Gastroesophageal sphincter (tissue), 4 donors: Measurements from ENCODE around the gene MAST3. TPM values are rescaled to one million over a fixed set of nuclear protein-coding genes. Genes with fewer than 3 reads are reported as not detected.
"Not testable (repeated sequence)": the region's sequence is repeated elsewhere in the genome, so short reads cannot be mapped to it uniquely, and the experiment has no call there.

Experiments used
- ATAC-seq: fragments of 150-250 bp; one replicate; pipeline ENCODE4 v1.9.1; 2016; ENCODE audit warnings: mild to moderate bottlenecking, moderate library complexity
- H3K27ac ChIP-seq, 4 donors: fragments of 200-600 bp; sonication (generic) in 3 of 4; 1 replicate in 3 of 4; 2 replicates in 1 of 4; pipeline ENCODE4 v1.5.1; 2016 to 2019
- H3K27me3 ChIP-seq: fragments of 200-600 bp; sonication (generic); one replicate; pipeline ENCODE4 v1.5.1; 2019
- H3K36me3 ChIP-seq, 2 donors: fragments of 200-600 bp; sonication (generic); one replicate each; pipeline ENCODE4 v1.5.1; 2019; ENCODE audit warnings: control low read depth in 1 of 2
- H3K4me1 ChIP-seq, 3 donors: fragments of 200-600 bp; sonication (generic); 1 replicate in 2 of 3; 2 replicates in 1 of 3; pipeline ENCODE4 v1.5.1; 2016 to 2019; ENCODE audit warnings: control low read depth in 2 of 3
- H3K4me3 ChIP-seq, 2 donors: fragments of 200-600 bp; sonication (generic); one replicate each; pipeline ENCODE4 v1.5.1; 2019; ENCODE audit warnings: mild to moderate bottlenecking in 1 of 2, moderate library complexity in 1 of 2
- H3K9me3 ChIP-seq, 3 donors: fragments of 200-600 bp; sonication (generic); one replicate each; pipeline ENCODE4 v1.5.1; 2017 to 2019; ENCODE audit warnings: control low read depth in 2 of 3
- EP300 ChIP-seq: sonication (generic); formaldehyde crosslinking; IDR thresholded peaks from one replicate; pipeline ENCODE4 v1.6.1; 2017; ENCODE audit warnings: antibody characterized with exemption, mild to moderate bottlenecking
- POLR2A ChIP-seq, 2 donors: fragments of 450-650 bp; IDR thresholded peaks; one replicate each; pipeline ENCODE4 v1.6.1; 2017; ENCODE audit warnings: antibody characterized with exemption in 2 of 2, mild to moderate bottlenecking in 2 of 2, moderate library complexity in 1 of 2
- POLR2AphosphoS5 ChIP-seq: sonication (generic); formaldehyde crosslinking; IDR thresholded peaks from one replicate; pipeline ENCODE4 v1.6.1; 2017; ENCODE audit warnings: antibody characterized with exemption
- whole genome bisulfite sequencing, 2 donors: methylation state at CpG; one replicate each; pipeline ENCODE4 v1.1.5; 2018; ENCODE audit warnings: low coverage in 1 of 2; 5-methylcytosine and 5-hydroxymethylcytosine counted together
- total RNA-seq, 4 donors: library from RNA; depleted of rRNA; stranded (reverse); fragments of >200 nt; gene quantifications; one replicate each; pipeline ENCODE4 v1.1.0, GENCODE V29; 2016
- TF ChIP-seq, protein P1 (sequence below), 4 experiments: fragments of 200-600 bp in 2 of 4; fragments of 450-650 bp in 2 of 4; sonication (generic) in 1 of 4; IDR thresholded peaks; one replicate each; pipeline ENCODE4 v1.5.1; 2017 to 2019; ENCODE audit warnings: antibody characterized with exemption in 4 of 4, mild to moderate bottlenecking in 2 of 4, moderate library complexity in 2 of 4

Gene MAST3
- total RNA-seq, 4 donors from 2014 or later: 3.3 to 8.8 (median 4.8) TPM

DNA sequence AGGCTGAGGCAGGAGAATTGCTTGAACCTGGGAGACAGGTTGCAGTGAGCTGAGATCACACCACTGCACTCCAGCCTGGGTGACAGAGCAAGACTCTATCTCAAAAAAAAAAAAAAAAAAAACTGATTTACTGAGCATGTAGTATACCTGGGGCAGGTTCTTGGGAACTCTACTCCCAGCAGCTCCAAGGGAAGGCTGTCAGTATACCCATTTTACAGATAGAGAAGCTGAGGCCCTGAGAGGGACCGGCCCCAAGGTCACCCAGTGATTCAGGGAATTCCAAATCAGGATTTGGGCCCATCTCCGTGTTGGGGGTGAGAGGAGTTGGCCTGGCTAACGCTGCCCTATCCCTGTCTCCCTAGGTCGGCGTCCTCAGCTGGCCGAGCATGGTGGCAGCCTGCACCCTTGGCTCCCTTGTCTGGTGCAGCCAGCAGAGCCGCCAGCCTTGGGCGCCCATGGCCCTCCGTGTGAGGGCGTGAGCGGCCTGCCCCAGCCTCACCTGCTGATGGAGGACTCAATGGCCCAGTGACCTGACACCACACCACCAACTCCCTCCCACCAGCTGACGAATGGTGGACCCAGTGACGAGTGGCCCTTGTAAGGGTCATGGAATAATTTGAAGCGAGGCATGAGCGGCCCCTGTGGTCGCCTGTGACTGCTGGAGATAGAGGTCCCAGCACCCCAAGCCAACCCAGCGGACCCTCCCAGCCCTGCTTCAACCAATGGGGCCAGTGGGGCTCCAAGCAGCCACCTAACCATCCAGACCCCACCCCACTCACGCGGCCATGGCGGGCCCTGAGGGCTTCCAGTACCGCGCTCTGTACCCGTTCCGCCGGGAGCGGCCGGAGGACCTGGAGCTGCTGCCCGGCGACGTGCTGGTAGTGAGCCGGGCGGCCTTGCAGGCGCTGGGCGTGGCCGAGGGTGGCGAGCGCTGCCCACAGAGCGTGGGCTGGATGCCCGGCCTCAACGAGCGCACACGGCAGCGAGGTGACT, 57.8 kb downstream of the MAST3 start:
- H3K27me3 ChIP-seq: no peaks in the 10 kb centered on the region
- no peaks in the 10 kb centered on the region for H3K9me3 ChIP-seq
- H3K4me3 ChIP-seq: no peak overlapping the region
- no peak for ATAC-seq
- TF ChIP-seq EP300: no peak
- TF ChIP-seq POLR2A (IDR thresholded peaks at IDR 0.05): no peak
- TF ChIP-seq POLR2AphosphoS5: no peak
- TF ChIP-seq, protein P1, sequence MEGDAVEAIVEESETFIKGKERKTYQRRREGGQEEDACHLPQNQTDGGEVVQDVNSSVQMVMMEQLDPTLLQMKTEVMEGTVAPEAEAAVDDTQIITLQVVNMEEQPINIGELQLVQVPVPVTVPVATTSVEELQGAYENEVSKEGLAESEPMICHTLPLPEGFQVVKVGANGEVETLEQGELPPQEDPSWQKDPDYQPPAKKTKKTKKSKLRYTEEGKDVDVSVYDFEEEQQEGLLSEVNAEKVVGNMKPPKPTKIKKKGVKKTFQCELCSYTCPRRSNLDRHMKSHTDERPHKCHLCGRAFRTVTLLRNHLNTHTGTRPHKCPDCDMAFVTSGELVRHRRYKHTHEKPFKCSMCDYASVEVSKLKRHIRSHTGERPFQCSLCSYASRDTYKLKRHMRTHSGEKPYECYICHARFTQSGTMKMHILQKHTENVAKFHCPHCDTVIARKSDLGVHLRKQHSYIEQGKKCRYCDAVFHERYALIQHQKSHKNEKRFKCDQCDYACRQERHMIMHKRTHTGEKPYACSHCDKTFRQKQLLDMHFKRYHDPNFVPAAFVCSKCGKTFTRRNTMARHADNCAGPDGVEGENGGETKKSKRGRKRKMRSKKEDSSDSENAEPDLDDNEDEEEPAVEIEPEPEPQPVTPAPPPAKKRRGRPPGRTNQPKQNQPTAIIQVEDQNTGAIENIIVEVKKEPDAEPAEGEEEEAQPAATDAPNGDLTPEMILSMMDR (IDR thresholded peaks at IDR 0.05): no peak
- H3K27ac ChIP-seq: peak overlapping the region in 3 of 4 donors; percentile 29 to 84 (median 82)
- H3K36me3 ChIP-seq: peaks cover 0 to 8% of the 10 kb centered on the region in 2 donors
- 100% methylated on average over 1 of the region's 43 CpGs; no CpG with 5 or more reads in 1 of the 2 donors for WGBS, 2 donors
- H3K4me1 ChIP-seq: peaks cover 0 to 69% (median 30%) of the 10 kb centered on the region in 3 donors

DNA sequence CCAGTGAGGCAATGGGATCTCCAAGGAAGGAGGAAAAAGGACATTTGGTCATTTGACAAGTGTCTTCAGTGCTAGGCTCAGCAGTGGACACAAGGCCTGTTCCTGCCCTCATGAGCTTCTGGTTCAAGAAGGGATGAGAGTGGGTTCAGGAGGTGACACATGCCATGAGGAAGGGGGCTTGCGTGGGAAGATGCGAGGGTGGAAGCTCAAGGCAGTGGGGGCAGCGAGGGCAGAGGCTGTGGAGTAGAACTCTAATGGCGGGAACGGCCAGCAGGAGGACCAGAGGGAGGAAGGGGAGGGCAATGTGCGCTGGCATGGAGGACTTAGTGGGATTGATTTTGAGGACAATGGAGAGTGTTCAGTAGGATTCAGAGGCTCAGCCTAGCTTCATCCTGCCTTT, 58.7 kb downstream of the MAST3 start:
- TF ChIP-seq EP300 (no peak), POLR2A (IDR thresholded peaks at IDR 0.05) (no peak)
- 73 to 87% methylated on average over 6 of the region's 6 CpGs for WGBS, 2 donors
- Histone ChIP-seq H3K4me3 (no peak overlapping the region), H3K9me3 (no peaks in the 10 kb centered on the region), H3K27ac (peak overlapping the region in 3 of 4 donors; percentile 82 to 85 (median 84)), H3K36me3 (peaks cover 0 to 8% of the 10 kb centered on the region in 2 donors), H3K4me1 (peaks cover 0 to 75% (median 37%) of the 10 kb centered on the region in 3 donors), H3K27me3 (no peaks in the 10 kb centered on the region)
- no peak for ATAC-seq

DNA sequence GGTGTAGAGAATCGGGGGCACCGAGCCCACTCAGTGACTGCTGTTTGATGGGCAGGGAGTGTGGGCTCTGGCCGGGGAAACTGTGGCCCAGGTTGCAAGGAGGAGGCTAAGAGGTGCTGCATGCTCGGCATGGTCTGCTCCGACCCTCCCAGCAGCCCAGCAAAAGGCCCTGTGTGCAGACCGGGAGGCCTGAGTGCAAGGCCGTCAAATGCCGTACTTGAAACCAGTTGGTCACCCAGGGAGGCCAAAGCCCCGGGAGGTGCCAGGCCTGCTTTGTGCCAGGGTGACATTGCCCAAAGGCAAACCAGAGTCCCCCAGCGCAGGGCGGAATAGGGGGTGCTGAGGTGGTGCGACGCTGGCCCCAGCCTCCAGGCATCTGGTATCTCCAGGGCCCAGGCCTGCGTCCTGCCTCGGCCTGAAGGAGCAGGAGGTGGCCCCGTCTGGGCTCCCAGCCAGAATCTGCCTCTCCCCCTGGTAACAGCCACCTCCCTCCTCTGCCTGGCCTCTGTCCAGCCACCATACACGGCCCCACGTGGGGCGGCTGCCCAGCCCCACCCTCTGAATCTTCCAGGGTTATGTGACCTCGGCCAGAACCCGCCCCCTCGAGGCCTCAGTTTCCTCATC, 59.4 kb downstream of the MAST3 start:
- H3K4me3 ChIP-seq: no peak overlapping the region
- no peaks in the 10 kb centered on the region for H3K27me3 ChIP-seq
- TF ChIP-seq POLR2A (IDR thresholded peaks at IDR 0.05) (no peak), EP300 (no peak), POLR2AphosphoS5 (peak; percentile 59)
- TF ChIP-seq, protein P1 (IDR thresholded peaks at IDR 0.05): no peak
- H3K36me3 ChIP-seq: peaks cover 0 to 10% of the 10 kb centered on the region in 2 donors
- H3K9me3 ChIP-seq: no peaks in the 10 kb centered on the region
- H3K27ac ChIP-seq: peak overlapping the region; percentile 10 to 85 (median 83)
- 3% methylated on average over 6 of the region's 22 CpGs; no CpG with 5 or more reads in 1 of the 2 donors for WGBS, 2 donors
- peak; percentile 17 for ATAC-seq
- H3K4me1 ChIP-seq: peaks cover 0 to 74% (median 35%) of the 10 kb centered on the region in 3 donors

DNA sequence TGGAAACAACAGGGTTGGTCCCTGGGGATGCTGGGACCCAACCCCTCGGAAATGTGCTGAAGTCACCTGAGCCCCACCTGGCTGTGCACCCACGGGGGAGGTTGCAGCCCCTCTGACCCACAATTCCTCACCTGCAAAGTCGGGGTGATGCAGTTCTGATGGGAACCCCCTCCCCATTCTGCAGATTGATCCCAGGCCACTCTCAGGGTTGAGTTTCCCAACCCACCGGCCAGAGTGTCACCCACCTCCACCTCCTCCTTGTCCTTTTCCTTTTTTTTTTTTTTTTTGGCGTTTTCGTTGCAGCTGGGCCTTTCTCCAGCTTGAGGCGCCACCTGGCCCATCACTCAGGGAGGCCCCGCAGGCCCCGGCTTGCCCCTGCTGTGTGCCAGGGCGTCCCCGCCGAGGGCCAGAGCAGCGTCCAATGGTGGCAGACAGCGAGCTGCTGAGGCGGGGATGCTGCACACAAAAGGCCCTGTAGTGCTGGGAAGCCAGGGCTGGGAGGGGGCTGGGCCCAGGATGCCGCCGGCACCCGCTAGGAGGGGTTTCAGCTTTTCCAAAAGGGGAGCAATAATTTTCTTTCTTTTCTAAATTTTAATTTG, 60.0 kb downstream of the MAST3 start:
- WGBS, 2 donors: 0 to 32% methylated on average over 1 to 11 of the region's 18 CpGs
- no peak for TF ChIP-seq EP300
- TF ChIP-seq POLR2A (IDR thresholded peaks at IDR 0.05): no peak
- Histone ChIP-seq H3K4me3 (no peak overlapping the region), H3K36me3 (peaks cover 0 to 16% of the 10 kb centered on the region in 2 donors), H3K4me1 (peaks cover 0 to 73% (median 33%) of the 10 kb centered on the region in 3 donors), H3K27ac (peak overlapping the region; percentile 10 to 85 (median 83)), H3K27me3 (no peaks in the 10 kb centered on the region), H3K9me3 (no peaks in the 10 kb centered on the region)
- no peak for ATAC-seq

DNA sequence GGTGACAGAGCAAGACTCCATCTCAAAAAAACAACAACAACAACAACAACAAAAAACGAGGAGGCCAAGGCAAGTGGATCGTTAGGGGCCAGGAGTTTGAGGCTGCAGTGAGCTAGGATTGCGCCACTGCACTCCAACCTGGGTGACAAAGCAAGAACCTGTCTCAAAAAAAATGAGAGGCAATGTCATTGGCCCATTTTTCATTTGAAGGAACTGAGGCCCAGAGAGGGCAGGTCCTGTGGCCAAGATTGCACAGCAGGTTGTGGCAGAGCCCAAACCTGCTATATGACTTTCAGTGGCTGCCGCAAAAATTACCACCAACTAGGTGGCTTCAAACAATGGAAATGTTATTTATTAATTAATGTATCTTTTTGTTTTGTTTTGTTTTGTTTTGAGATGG, 60.9 kb downstream of the MAST3 start:
- Histone ChIP-seq H3K27ac (peak overlapping the region in 2 of 4 donors; percentile 82 to 84), H3K4me3 (no peak overlapping the region), H3K36me3 (peaks cover 0 to 25% of the 10 kb centered on the region in 2 donors), H3K9me3 (no peaks in the 10 kb centered on the region), H3K27me3 (no peaks in the 10 kb centered on the region), H3K4me1 (peaks cover 0 to 72% (median 33%) of the 10 kb centered on the region in 3 donors)
- WGBS, 2 donors: 75 to 82% methylated on average over 3 to 4 of the region's 4 CpGs
- TF ChIP-seq EP300 (no peak), POLR2AphosphoS5 (no peak), POLR2A (IDR thresholded peaks at IDR 0.05) (no peak)
- TF ChIP-seq, protein P1 (IDR thresholded peaks at IDR 0.05): no peak
- ATAC-seq: no peak

DNA sequence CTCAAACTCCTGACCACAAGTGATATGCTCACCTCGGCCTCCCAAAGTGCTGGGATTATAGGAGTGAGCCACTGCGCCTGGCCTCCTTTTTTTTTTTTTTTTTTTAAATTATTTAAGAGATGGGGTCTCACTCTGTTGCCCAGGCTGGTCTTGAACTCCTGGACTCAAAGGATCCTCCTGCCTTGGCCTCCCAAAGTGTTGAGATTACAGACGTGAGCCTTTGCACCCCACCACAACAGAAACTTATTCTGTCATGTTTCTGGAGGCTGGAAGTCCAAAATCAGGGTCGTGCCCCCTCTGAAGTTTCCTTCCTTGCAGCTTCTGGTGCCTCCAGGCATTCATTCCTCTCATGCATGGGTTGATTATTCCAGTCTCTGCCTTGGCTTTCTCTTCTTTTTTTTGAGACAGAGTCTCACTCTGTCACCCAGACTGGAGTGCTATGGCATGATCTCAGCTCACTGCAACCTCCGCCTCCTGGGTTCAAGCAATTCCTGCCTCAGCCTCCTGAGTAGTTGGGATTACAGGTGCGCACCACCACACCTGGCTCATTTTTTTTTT, 61.6 kb downstream of the MAST3 start:
- WGBS, 2 donors: 40 to 76% methylated on average over 1 to 6 of the region's 6 CpGs
- not testable (repeated sequence) for ATAC-seq

More for the DNA sequence above, 61.6 kb downstream of the MAST3 start:
- not testable (repeated sequence) for H3K4me3 ChIP-seq, H3K9me3 ChIP-seq, H3K27me3 ChIP-seq, H3K27ac ChIP-seq
- peaks cover 0 to 66% (median 28%) of the 10 kb centered on the region in 3 donors for H3K4me1 ChIP-seq
- peaks cover 0 to 32% of the 10 kb centered on the region in 2 donors for H3K36me3 ChIP-seq
